IMR-90 (cell line): ENCODE data around the gene ENO2.

Source experiments
- CEBPB ChIP-seq: IDR thresholded peaks from 2 replicates; pipeline ENCODE4 v1.6.1; 2012; ENCODE audit warnings: low read depth, low read length, improper control_type of control experiment
- CHD1 ChIP-seq: IDR thresholded peaks from 2 replicates; pipeline ENCODE4 v1.6.1; 2012; ENCODE audit warnings: low read depth, low read length, improper control_type of control experiment
- CTCF ChIP-seq: conservative IDR thresholded peaks from 2 replicates; pipeline ENCODE4 v1.5.1; 2012; ENCODE audit warnings: mild to moderate bottlenecking, low read depth, low read length, improper control_type of control experiment
- ELK1 ChIP-seq: fragments of 150-350 bp; IDR thresholded peaks from 2 replicates; pipeline ENCODE4 v1.6.1; 2016; ENCODE audit warnings: low read depth, mild to moderate bottlenecking, low read length, moderate library complexity, borderline replicate concordance
- FOS ChIP-seq: fragments of 150-350 bp; IDR thresholded peaks from 2 replicates; pipeline ENCODE4 v1.6.1; 2016; ENCODE audit warnings: low read depth, low read length
- MAFK ChIP-seq: IDR thresholded peaks from 2 replicates; pipeline ENCODE4 v1.6.1; 2012; ENCODE audit warnings: low read depth, low read length, improper control_type of control experiment
- MAZ ChIP-seq: IDR thresholded peaks from 2 replicates; pipeline ENCODE4 v1.6.1; 2012; ENCODE audit warnings: low read depth, mild to moderate bottlenecking, low read length, improper control_type of control experiment, moderate library complexity, borderline replicate concordance
- MXI1 ChIP-seq: IDR thresholded peaks from 2 replicates; pipeline ENCODE4 v1.6.1; 2012; ENCODE audit warnings: low read depth, mild to moderate bottlenecking, low read length, moderate library complexity, borderline replicate concordance
- NFE2L2 ChIP-seq: fragments of 150-350 bp; IDR thresholded peaks from 2 replicates; pipeline ENCODE4 v1.6.1; 2016; ENCODE audit warnings: low read depth, mild to moderate bottlenecking, low read length
- POLR2A ChIP-seq: IDR thresholded peaks from 2 replicates; pipeline ENCODE4 v1.6.1; 2012; ENCODE audit warnings: mild to moderate bottlenecking, low read depth, low read length
- RAD21 ChIP-seq: IDR thresholded peaks from 2 replicates; pipeline ENCODE4 v1.6.1; 2012; ENCODE audit warnings: low read length, improper control_type of control experiment
- RCOR1 ChIP-seq: IDR thresholded peaks from 2 replicates; pipeline ENCODE4 v1.6.1; 2012; ENCODE audit warnings: mild to moderate bottlenecking, low read length, improper control_type of control experiment; ENCODE audit not compliant: insufficient replicate concordance
- RFX5 ChIP-seq: IDR thresholded peaks from 2 replicates; pipeline ENCODE4 v1.8.0; 2012; ENCODE audit warnings: low read depth, mild to moderate bottlenecking, low read length, moderate library complexity
- SMC3 ChIP-seq: fragments of 150-350 bp; IDR thresholded peaks from 2 replicates; pipeline ENCODE4 v1.6.1; 2016; ENCODE audit warnings: low read depth, mild to moderate bottlenecking, antibody characterized with exemption, low read length, moderate library complexity

GRCh38 chr12:6970096-6970527 is 55.7 kb downstream of the ENO2 start:
- no peak for TF ChIP-seq CTCF
- no peak for TF ChIP-seq POLR2A
- TF ChIP-seq ELK1, result no peak
- no peak for TF ChIP-seq RAD21
- no peak for TF ChIP-seq FOS
- no peak for TF ChIP-seq MAFK
- no peak for TF ChIP-seq CHD1
- no peak for TF ChIP-seq CEBPB
- TF ChIP-seq MXI1, result no peak
- no peak for TF ChIP-seq MAZ
- TF ChIP-seq SMC3, result no peak
- no peak for TF ChIP-seq RCOR1
- TF ChIP-seq RFX5, result no peak
- no peak for TF ChIP-seq NFE2L2
